Colonic mucosa (tissue), 4 donors: ENCODE measurements around the gene CHADL. TPM values are rescaled to one million over a fixed set of nuclear protein-coding genes. Genes with fewer than 3 reads are reported as not detected.

Experiments used
- DNase-seq: peaks from one replicate; pipeline ENCODE4 v3.0.0-alpha.2; 2020
- H3K27ac ChIP-seq: fragments of 200-600 bp; one replicate; pipeline ENCODE4 v1.8.0; 2021
- H3K27me3 ChIP-seq: fragments of 200-600 bp; one replicate; pipeline ENCODE4 v1.8.0; 2021
- H3K36me3 ChIP-seq: fragments of 200-600 bp; one replicate; pipeline ENCODE4 v1.8.0; 2021
- H3K4me1 ChIP-seq: fragments of 200-600 bp; one replicate; pipeline ENCODE4 v1.8.0; 2021; ENCODE audit warnings: mild to moderate bottlenecking
- H3K4me3 ChIP-seq: fragments of 200-600 bp; one replicate; pipeline ENCODE4 v1.8.0; 2021
- H3K9ac ChIP-seq, 2 donors: one replicate each; pipeline ENCODE4 v1.7.0; 2013; ENCODE audit warnings: control low read depth in 2 of 2, low read depth in 2 of 2, low read length in 2 of 2
- H3K9me3 ChIP-seq: fragments of 200-600 bp; one replicate; pipeline ENCODE4 v1.8.0; 2021
- CTCF ChIP-seq: fragments of 200-600 bp; IDR thresholded peaks from one replicate; pipeline ENCODE4 v1.8.0; 2022; ENCODE audit warnings: antibody characterized with exemption, mild to moderate bottlenecking
- intact Hi-C: fragments of 100-400 bp; cut with DNase I; formaldehyde crosslinking; loops from one replicate; pipeline ENCODE4 v1.14.1; 2022
- total RNA-seq, 2 donors: library from RNA; stranded (reverse); fragmentation: NEBNext Ultra II Directional in 1 of 2; extraction: Animal tissue kit (Norgen Biotek cat#: 25700) in 1 of 2; gene quantifications; one replicate each; pipeline ENCODE4 v1.2.1, GENCODE V29; 2021
- donor health status: healthy.
- donor health status: DM: no; HTN: no; CAD: no.
- donor health status: DM: no; HTN: no; CAD: no.

CHADL gene
- total RNA-seq, 2 donors from 2014 or later = 0.62 to 1.8 TPM

GRCh38 chr22:41234815-41235695 is 5.7 kb downstream of the CHADL start:
- DNase-seq = no peak
- Histone ChIP-seq H3K9ac (no peak overlapping the region), H3K27me3 (no peaks in the 10 kb centered on the region), H3K4me1 (peaks cover 12% of the 10 kb centered on the region), H3K9me3 (no peaks in the 10 kb centered on the region), H3K36me3 (no peaks in the 10 kb centered on the region), H3K27ac (no peak overlapping the region), H3K4me3 (no peak overlapping the region)
- intact Hi-C loops = loop anchor here (5.0 kb wide), 1 partner anchor 313 kb away; no protein-coding TSS in a partner anchor
- TF ChIP-seq CTCF = no peak

- H3K4me1 ChIP-seq = no peaks in the 10 kb centered on the region
- no peaks in the 10 kb centered on the region for H3K27me3 ChIP-seq
- no peaks in the 10 kb centered on the region for H3K36me3 ChIP-seq
- no peak overlapping the region for H3K4me3 ChIP-seq
- H3K9me3 ChIP-seq = no peaks in the 10 kb centered on the region
- H3K9ac ChIP-seq = no peak overlapping the region
- intact Hi-C loops = no loop called here
- no peak overlapping the region for H3K27ac ChIP-seq
- TF ChIP-seq CTCF = no peak
- no peak for DNase-seq
These were observed 9.4 kb downstream of the CHADL start for GRCh38 chr22:41231369-41231768.

GRCh38 chr22:41230401-41230785 is 10.3 kb downstream of the CHADL start:
- no peaks in the 10 kb centered on the region for H3K4me1 ChIP-seq
- H3K36me3 ChIP-seq = no peaks in the 10 kb centered on the region
- no peak for TF ChIP-seq CTCF
- no peak overlapping the region for H3K27ac ChIP-seq
- DNase-seq = no peak
- H3K9me3 ChIP-seq = no peaks in the 10 kb centered on the region
- no peaks in the 10 kb centered on the region for H3K27me3 ChIP-seq
- H3K4me3 ChIP-seq = no peak overlapping the region
- intact Hi-C loops = no loop called here
- no peak overlapping the region for H3K9ac ChIP-seq

GRCh38 chr22:41229730-41230400 is 10.9 kb downstream of the CHADL start:
- H3K4me3 ChIP-seq = no peak overlapping the region
- intact Hi-C loops = no loop called here
- no peak for TF ChIP-seq CTCF
- H3K4me1 ChIP-seq = no peaks in the 10 kb centered on the region
- no peak overlapping the region for H3K9ac ChIP-seq
- no peak for DNase-seq
- no peak overlapping the region for H3K27ac ChIP-seq
- H3K36me3 ChIP-seq = no peaks in the 10 kb centered on the region
- no peaks in the 10 kb centered on the region for H3K9me3 ChIP-seq
- H3K27me3 ChIP-seq = no peaks in the 10 kb centered on the region

- no peak overlapping the region for H3K27ac ChIP-seq
- H3K4me3 ChIP-seq = no peak overlapping the region
- intact Hi-C loops = no loop called here
- no peaks in the 10 kb centered on the region for H3K36me3 ChIP-seq
- no peaks in the 10 kb centered on the region for H3K9me3 ChIP-seq
- TF ChIP-seq CTCF = no peak
- H3K9ac ChIP-seq = no peak overlapping the region
- no peaks in the 10 kb centered on the region for H3K27me3 ChIP-seq
- DNase-seq = no peak
- H3K4me1 ChIP-seq = no peaks in the 10 kb centered on the region
These were observed 11.5 kb downstream of the CHADL start for GRCh38 chr22:41229215-41229614.
